Mesenchymal stem cell (in vitro differentiated cells and primary cell): Measurements from ENCODE around the gene MARK2.
A peak's percentile ranks its signal among the peaks of the same experiment; 100 is the strongest.

Source experiments
- DNase-seq: peaks from one replicate; pipeline ENCODE4 v3.0.0-alpha.2; 2013
- H2AFZ ChIP-seq: one replicate; pipeline ENCODE4 v1.6.1; 2013; ENCODE audit warnings: low read depth, mild to moderate bottlenecking, control low read depth, inconsistent platforms, low read length, moderate library complexity
- H2AK5ac ChIP-seq: 2 replicates; pipeline ENCODE4 v1.6.1; 2013; ENCODE audit warnings: low read length, moderate library complexity, mild to moderate bottlenecking, inconsistent platforms; ENCODE audit not compliant: severe bottlenecking
- H2BK120ac ChIP-seq: one replicate; pipeline ENCODE4 v1.6.1; 2013; ENCODE audit warnings: low read depth, mild to moderate bottlenecking, inconsistent platforms, low read length, moderate library complexity
- H2BK12ac ChIP-seq, 2 experiments: one replicate each; pipeline ENCODE4 v1.6.1; 2013; ENCODE audit warnings: inconsistent platforms in 2 of 2, low read length in 2 of 2, mild to moderate bottlenecking in 2 of 2, moderate library complexity in 2 of 2, control low read depth in 1 of 2
- H2BK15ac ChIP-seq: one replicate; pipeline ENCODE4 v1.6.1; 2013; ENCODE audit warnings: mild to moderate bottlenecking, low read depth, inconsistent platforms; ENCODE audit not compliant: poor library complexity, severe bottlenecking
- H2BK5ac ChIP-seq: 2 replicates; pipeline ENCODE4 v1.6.1; 2013; ENCODE audit warnings: low read depth, mild to moderate bottlenecking, low read length, control low read depth, inconsistent platforms; ENCODE audit not compliant: poor library complexity, severe bottlenecking
- H3K14ac ChIP-seq, 2 experiments: one replicate each; pipeline ENCODE4 v1.6.1; 2013; ENCODE audit warnings: inconsistent platforms in 2 of 2, low read length in 2 of 2, control low read depth in 1 of 2, mild to moderate bottlenecking in 1 of 2, moderate library complexity in 1 of 2
- H3K18ac ChIP-seq, 2 experiments: one replicate each; pipeline ENCODE4 v1.6.1; 2013; ENCODE audit warnings: inconsistent platforms in 2 of 2, low read length in 2 of 2, control low read depth in 1 of 2, low read depth in 1 of 2, mild to moderate bottlenecking in 1 of 2
- H3K23ac ChIP-seq, 2 experiments: one replicate each; pipeline ENCODE4 v1.6.1; 2013; ENCODE audit warnings: inconsistent platforms in 2 of 2, low read length in 2 of 2, mild to moderate bottlenecking in 2 of 2, moderate library complexity in 2 of 2, control low read depth in 1 of 2
- H3K27ac ChIP-seq: 2 replicates; pipeline ENCODE4 v1.5.1; 2013; ENCODE audit warnings: mild to moderate bottlenecking, moderate library complexity, low read length, control low read depth, inconsistent platforms; ENCODE audit not compliant: poor library complexity, severe bottlenecking
- H3K27me3 ChIP-seq, 2 experiments: 2 replicates each; pipeline versions ENCODE4 v1.6.1 to v1.7.0; 2013; ENCODE audit warnings: low read length in 2 of 2, mild to moderate bottlenecking in 2 of 2, moderate library complexity in 2 of 2, control low read depth in 1 of 2, inconsistent platforms in 1 of 2; ENCODE audit not compliant: control insufficient read depth in 1 of 2, insufficient read depth in 1 of 2
- H3K36me3 ChIP-seq, 2 experiments: 2 replicates each; pipeline versions ENCODE4 v1.6.1 to v1.7.0; 2013; ENCODE audit warnings: low read length in 2 of 2, control low read depth in 1 of 2, inconsistent platforms in 1 of 2, low read depth in 1 of 2, mild to moderate bottlenecking in 1 of 2; ENCODE audit not compliant: insufficient read depth in 2 of 2, control insufficient read depth in 1 of 2
- H3K4ac ChIP-seq, 2 experiments: one replicate each; pipeline ENCODE4 v1.6.1; 2013; ENCODE audit warnings: inconsistent platforms in 2 of 2, low read length in 2 of 2, mild to moderate bottlenecking in 2 of 2, moderate library complexity in 2 of 2, control low read depth in 1 of 2, low read depth in 1 of 2
- H3K4me1 ChIP-seq: 2 replicates; pipeline ENCODE4 v1.6.1; 2013; ENCODE audit warnings: low read depth, low read length, control low read depth; ENCODE audit not compliant: control insufficient read depth, insufficient read depth
- H3K4me2 ChIP-seq: 2 replicates; pipeline ENCODE4 v1.6.1; 2013; ENCODE audit warnings: low read length, mild to moderate bottlenecking, inconsistent platforms; ENCODE audit not compliant: poor library complexity, severe bottlenecking
- H3K4me3 ChIP-seq, 2 experiments: 2 replicates each; pipeline versions ENCODE4 v1.5.1 to v1.7.0; 2013; ENCODE audit warnings: low read length in 2 of 2, mild to moderate bottlenecking in 2 of 2, control low read depth in 1 of 2, low read depth in 1 of 2; ENCODE audit not compliant: insufficient read depth in 1 of 2
- H3K79me1 ChIP-seq: replicated peaks from 2 replicates; pipeline ENCODE4 v1.6.1; 2013; ENCODE audit warnings: mild to moderate bottlenecking, control low read depth, low read length, inconsistent platforms; ENCODE audit not compliant: poor library complexity, severe bottlenecking
- H3K9ac ChIP-seq: 2 replicates; pipeline ENCODE4 v1.7.0; 2013; ENCODE audit warnings: mild to moderate bottlenecking, low read length, moderate library complexity
- H3K9me3 ChIP-seq: 2 replicates; pipeline ENCODE4 v1.7.0; 2013; ENCODE audit warnings: mild to moderate bottlenecking, low read length; ENCODE audit not compliant: control insufficient read depth
- H4K8ac ChIP-seq: one replicate; pipeline ENCODE4 v1.6.1; 2013; ENCODE audit warnings: inconsistent platforms, mild to moderate bottlenecking, low read length, moderate library complexity
- H4K91ac ChIP-seq: one replicate; pipeline ENCODE4 v1.6.1; 2013; ENCODE audit warnings: mild to moderate bottlenecking, low read length, inconsistent platforms
- WGBS: methylation state at CpG from one replicate; pipeline ENCODE4 v1.1.7; 2013; ENCODE audit warnings: mixed read lengths; 5-methylcytosine and 5-hydroxymethylcytosine counted together

The MARK2 gene

DNA sequence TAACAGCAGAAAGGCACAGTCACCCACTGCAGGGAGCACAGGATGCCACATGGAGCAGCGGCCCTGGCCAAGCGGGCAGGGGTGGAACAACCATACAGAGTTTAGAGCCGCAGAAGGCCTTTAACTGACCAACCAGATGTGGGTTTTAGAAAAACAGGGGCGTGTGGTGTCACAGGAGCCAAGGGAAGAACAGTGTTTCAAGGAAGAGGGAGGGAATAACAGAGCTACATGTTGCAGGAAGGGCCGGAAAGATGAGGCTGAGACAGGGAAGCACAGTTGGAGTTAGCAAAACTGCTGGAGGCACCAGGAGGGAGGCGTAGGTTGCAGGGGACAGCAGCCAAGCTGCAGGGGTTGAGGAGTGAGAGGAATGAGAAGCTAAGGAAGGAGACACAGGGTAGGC is 92.1 kb downstream of the MARK2 start:
- WGBS, result 75% methylated on average over 5 of the region's 6 CpGs
- H3K23ac ChIP-seq, result no peak overlapping the region
- H4K91ac ChIP-seq, result no peak overlapping the region
- H3K9me3 ChIP-seq, result no peaks in the 10 kb centered on the region
- H2BK15ac ChIP-seq, result no peak overlapping the region
- H2AFZ ChIP-seq, result no peak overlapping the region
- no peaks in the 10 kb centered on the region for H3K4me1 ChIP-seq
- no peaks in the 10 kb centered on the region for H3K36me3 ChIP-seq
- H3K9ac ChIP-seq, result no peak overlapping the region
- DNase-seq, result no peak
- H2BK120ac ChIP-seq, result no peak overlapping the region
- H3K27me3 ChIP-seq, result peaks cover 9 to 18% of the 10 kb centered on the region in 2 experiments
- no peak overlapping the region for H3K4me2 ChIP-seq
- H2BK5ac ChIP-seq, result no peak overlapping the region
- H3K27ac ChIP-seq, result no peak overlapping the region
- H2AK5ac ChIP-seq, result no peak overlapping the region
- no peak overlapping the region for H2BK12ac ChIP-seq
- H4K8ac ChIP-seq, result no peak overlapping the region
- no peak overlapping the region for H3K18ac ChIP-seq
- H3K4ac ChIP-seq, result no peak overlapping the region
- no peaks in the 10 kb centered on the region for H3K79me1 ChIP-seq
- no peak overlapping the region for H3K14ac ChIP-seq
- H3K4me3 ChIP-seq, result no peak overlapping the region

DNA sequence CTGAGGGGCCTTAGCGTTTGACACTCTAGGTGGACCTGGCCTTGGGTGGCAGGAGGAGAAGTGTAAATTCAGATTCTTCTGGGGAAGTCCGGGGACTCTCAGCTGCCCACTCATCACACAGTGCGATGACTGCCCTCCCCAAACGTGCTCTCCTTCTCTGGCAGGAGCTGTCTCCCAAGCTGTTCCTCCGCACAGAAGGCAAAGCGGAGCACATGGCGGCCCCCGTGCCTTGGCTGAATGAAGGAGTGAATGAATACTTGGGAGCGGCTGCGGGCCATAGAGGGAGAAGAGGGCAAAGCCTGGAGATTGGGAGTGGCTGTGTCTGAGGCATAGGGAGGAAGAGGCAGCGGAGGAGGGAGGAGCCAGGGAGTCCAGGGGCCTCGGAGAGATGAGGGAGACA is 93.0 kb downstream of the MARK2 start:
- Histone ChIP-seq H2BK5ac (no peak overlapping the region), H3K79me1 (no peaks in the 10 kb centered on the region), H3K9me3 (no peaks in the 10 kb centered on the region), H3K27me3 (peaks cover 9 to 17% of the 10 kb centered on the region in 2 experiments), H2AK5ac (no peak overlapping the region), H3K4ac (no peak overlapping the region), H3K4me1 (no peaks in the 10 kb centered on the region), H3K18ac (no peak overlapping the region), H4K8ac (no peak overlapping the region), H3K4me3 (no peak overlapping the region), H2BK15ac (no peak overlapping the region), H4K91ac (no peak overlapping the region), H3K36me3 (no peaks in the 10 kb centered on the region), H2BK120ac (no peak overlapping the region), H3K4me2 (no peak overlapping the region), H3K14ac (no peak overlapping the region), H3K23ac (no peak overlapping the region), H2AFZ (no peak overlapping the region), H2BK12ac (no peak overlapping the region), H3K27ac (no peak overlapping the region), H3K9ac (no peak overlapping the region)
- no peak for DNase-seq
- 87% methylated on average over 12 of the region's 12 CpGs for WGBS

DNA sequence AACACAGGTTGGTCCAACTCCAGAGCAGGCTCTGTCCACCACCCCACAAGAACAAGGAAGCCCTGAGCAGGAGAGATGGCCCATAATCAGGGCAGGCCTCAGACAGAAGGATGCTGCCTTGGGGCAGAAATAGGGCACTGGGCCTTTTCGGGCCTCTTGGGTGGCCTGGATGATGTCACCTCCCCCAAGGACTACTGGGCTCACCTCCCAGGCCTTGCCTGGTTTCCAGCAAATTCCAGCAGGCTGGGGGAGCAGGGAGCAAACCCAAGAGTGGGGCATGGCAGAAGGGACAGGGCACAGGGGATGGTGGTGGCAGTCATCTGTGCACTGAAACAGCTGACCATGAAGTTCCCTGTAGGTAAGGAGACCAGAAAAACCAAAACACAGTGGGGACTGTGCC is 94.5 kb downstream of the MARK2 start:
- H3K4me1 ChIP-seq, result peaks cover 6% of the 10 kb centered on the region
- no peak overlapping the region for H4K8ac ChIP-seq
- H3K18ac ChIP-seq, result no peak overlapping the region
- no peak overlapping the region for H3K9ac ChIP-seq
- WGBS, result 95% methylated on average over 1 of the region's 1 CpG
- peaks cover 1 to 4% of the 10 kb centered on the region in 2 experiments for H3K27me3 ChIP-seq
- no peak overlapping the region for H3K4me3 ChIP-seq
- H2BK120ac ChIP-seq, result no peak overlapping the region
- H2BK15ac ChIP-seq, result peak overlapping the region; percentile 70
- no peak overlapping the region for H2AK5ac ChIP-seq
- no peak overlapping the region for H3K4me2 ChIP-seq
- H2AFZ ChIP-seq, result no peak overlapping the region
- H2BK12ac ChIP-seq, result no peak overlapping the region
- no peak overlapping the region for H2BK5ac ChIP-seq
- H3K4ac ChIP-seq, result no peak overlapping the region
- H3K36me3 ChIP-seq, result no peaks in the 10 kb centered on the region
- H3K14ac ChIP-seq, result no peak overlapping the region
- H3K9me3 ChIP-seq, result no peaks in the 10 kb centered on the region
- H3K27ac ChIP-seq, result no peak overlapping the region
- no peaks in the 10 kb centered on the region for H3K79me1 ChIP-seq
- no peak overlapping the region for H3K23ac ChIP-seq
- DNase-seq, result no peak
- no peak overlapping the region for H4K91ac ChIP-seq

DNA sequence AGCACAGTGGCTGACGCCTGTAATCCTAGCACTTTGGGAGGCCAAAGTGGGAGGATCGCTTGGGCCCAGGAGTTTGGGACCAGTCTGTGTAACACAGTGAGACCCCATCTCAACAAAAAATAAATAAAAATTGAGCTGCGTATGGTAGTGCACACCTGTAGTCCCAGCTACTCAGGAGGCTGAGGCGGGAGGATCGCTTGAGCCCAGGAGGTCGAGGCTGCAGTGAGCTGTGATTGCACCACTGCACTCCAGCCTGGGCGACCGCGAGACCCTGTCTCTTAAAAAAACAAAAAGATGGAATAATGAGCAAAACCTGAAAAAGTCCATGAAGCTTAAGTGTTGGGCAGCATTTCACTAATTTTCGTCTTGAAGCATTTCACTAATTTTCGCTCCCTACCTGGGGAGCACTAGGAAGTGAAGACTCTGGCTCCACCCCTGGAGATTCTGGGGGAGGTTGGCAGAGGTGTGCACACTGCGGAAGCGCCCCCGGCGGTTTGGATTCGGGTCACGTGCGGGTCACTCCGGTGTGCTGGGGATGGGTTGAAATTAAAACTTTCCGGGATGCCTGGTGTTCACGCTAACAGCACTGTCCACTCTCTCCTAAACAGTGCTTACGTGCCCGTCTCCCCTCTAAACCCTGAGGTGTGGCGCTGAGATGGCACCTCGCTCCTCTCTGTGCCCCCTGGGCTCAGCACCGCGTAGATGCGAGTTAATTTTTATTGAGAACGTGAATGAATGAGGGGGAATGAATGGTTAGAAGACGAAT is 99.0 kb downstream of the MARK2 start:
- Histone ChIP-seq H3K4me1 (peaks cover 13% of the 10 kb centered on the region), H3K9me3 (no peaks in the 10 kb centered on the region), H2AFZ (peak overlapping the region; percentile 89), H2BK12ac (no peak overlapping the region), H2BK5ac (no peak overlapping the region), H3K79me1 (peaks cover 7% of the 10 kb centered on the region), H3K36me3 (peaks cover 0 to 5% of the 10 kb centered on the region in 2 experiments), H3K18ac (peak overlapping the region; percentile 40 to 58), H2BK120ac (no peak overlapping the region), H4K91ac (no peak overlapping the region), H3K4me2 (peak overlapping the region; percentile 81), H4K8ac (peak overlapping the region; percentile 49), H3K4me3 (peak overlapping the region; percentile 92 to 94), H3K14ac (no peak overlapping the region), H3K4ac (no peak overlapping the region), H3K23ac (no peak overlapping the region), H3K9ac (peak overlapping the region; percentile 87), H3K27me3 (no peaks in the 10 kb centered on the region), H2AK5ac (no peak overlapping the region), H2BK15ac (peak overlapping the region; percentile 36), H3K27ac (peak overlapping the region; percentile 78)
- DNase-seq, result no peak
- WGBS, result 24% methylated on average over 27 of the region's 30 CpGs
